H9 (cell line): ENCODE results near the gene RAD50. TPM values are rescaled to one million over a fixed set of nuclear protein-coding genes. Genes with fewer than 3 reads are reported as not detected.

Source experiments
- DNase-seq: peaks from one replicate; pipeline ENCODE4 v3.0.0-alpha.2; 2017
- H2AFZ ChIP-seq: one replicate; pipeline ENCODE4 v1.6.1; 2013; ENCODE audit warnings: mild to moderate bottlenecking, low read length, control low read depth, moderate library complexity
- H2AK5ac ChIP-seq: 2 replicates; pipeline ENCODE4 v1.6.1; 2013; ENCODE audit warnings: low read length, control low read depth, mixed read lengths; ENCODE audit not compliant: insufficient read length
- H2BK120ac ChIP-seq: one replicate; pipeline ENCODE4 v1.6.1; 2013; ENCODE audit warnings: low read depth, mild to moderate bottlenecking, low read length, control low read depth, inconsistent platforms; ENCODE audit not compliant: poor library complexity, severe bottlenecking
- H2BK12ac ChIP-seq: 2 replicates; pipeline ENCODE4 v1.6.1; 2013; ENCODE audit warnings: low read length, control low read depth, mixed read lengths, low read depth; ENCODE audit not compliant: insufficient read length
- H2BK15ac ChIP-seq: 2 replicates; pipeline ENCODE4 v1.6.1; 2013; ENCODE audit warnings: low read depth, low read length, control low read depth
- H2BK20ac ChIP-seq: one replicate; pipeline ENCODE4 v1.6.1; 2013; ENCODE audit warnings: low read depth, mild to moderate bottlenecking, low read length, control low read depth, inconsistent platforms; ENCODE audit not compliant: poor library complexity, severe bottlenecking
- H2BK5ac ChIP-seq: 2 replicates; pipeline ENCODE4 v1.6.1; 2013; ENCODE audit warnings: low read length, control low read depth, mixed read lengths; ENCODE audit not compliant: insufficient read length
- H3K14ac ChIP-seq: 2 replicates; pipeline ENCODE4 v1.6.1; 2013; ENCODE audit warnings: low read length, control low read depth; ENCODE audit not compliant: insufficient read depth
- H3K18ac ChIP-seq: 2 replicates; pipeline ENCODE4 v1.6.1; 2013; ENCODE audit warnings: low read depth, mild to moderate bottlenecking, mixed read lengths, low read length, control low read depth; ENCODE audit not compliant: insufficient read length
- H3K23ac ChIP-seq: 2 replicates; pipeline ENCODE4 v1.6.1; 2013; ENCODE audit warnings: low read length, control low read depth, mixed read lengths, low read depth; ENCODE audit not compliant: insufficient read length
- H3K23me2 ChIP-seq: 2 replicates; pipeline ENCODE4 v1.6.1; 2013; ENCODE audit warnings: low read depth, mild to moderate bottlenecking, mixed read lengths, low read length, control low read depth; ENCODE audit not compliant: insufficient read length, poor library complexity, severe bottlenecking
- H3K27ac ChIP-seq: 2 replicates; pipeline ENCODE4 v1.5.1; 2013; ENCODE audit warnings: low read length, control low read depth, mixed read lengths, low read depth; ENCODE audit not compliant: insufficient read length
- H3K27me3 ChIP-seq: 2 replicates; pipeline ENCODE4 v1.6.1; 2013; ENCODE audit warnings: low read length, control low read depth, inconsistent platforms; ENCODE audit not compliant: insufficient read depth
- H3K4ac ChIP-seq: 2 replicates; pipeline ENCODE4 v1.6.1; 2013; ENCODE audit warnings: low read depth, mild to moderate bottlenecking, control low read depth, inconsistent platforms, low read length, moderate library complexity
- H3K4me1 ChIP-seq: 2 replicates; pipeline ENCODE4 v1.6.1; 2013; ENCODE audit warnings: low read length, control low read depth, inconsistent platforms; ENCODE audit not compliant: insufficient read depth
- H3K4me2 ChIP-seq: 2 replicates; pipeline ENCODE4 v1.6.1; 2013; ENCODE audit warnings: low read length, control low read depth, mixed read lengths; ENCODE audit not compliant: insufficient read length, insufficient read depth
- H3K56ac ChIP-seq: 2 replicates; pipeline ENCODE4 v1.6.1; 2013; ENCODE audit warnings: low read depth, mild to moderate bottlenecking, mixed read lengths, low read length, control low read depth; ENCODE audit not compliant: insufficient read length
- H3K79me1 ChIP-seq: 2 replicates; pipeline ENCODE4 v1.6.1; 2013; ENCODE audit warnings: low read depth, mild to moderate bottlenecking, moderate library complexity, low read length, control low read depth, inconsistent platforms; ENCODE audit not compliant: insufficient read depth, poor library complexity, severe bottlenecking
- H3K79me2 ChIP-seq: 2 replicates; pipeline ENCODE4 v1.6.1; 2013; ENCODE audit warnings: low read length, control low read depth, inconsistent platforms; ENCODE audit not compliant: insufficient read depth
- H3K9ac ChIP-seq: 2 replicates; pipeline ENCODE4 v1.6.1; 2013; ENCODE audit warnings: low read length, control low read depth, mixed read lengths; ENCODE audit not compliant: insufficient read length; ENCODE audit errors: extremely low read depth
- H3K9me3 ChIP-seq: one replicate; pipeline ENCODE4 v1.6.1; 2013; ENCODE audit warnings: low read depth, low read length, inconsistent platforms; ENCODE audit not compliant: control insufficient read depth
- H3T11ph ChIP-seq: one replicate; pipeline ENCODE4 v1.6.1; 2013; ENCODE audit warnings: mild to moderate bottlenecking, low read length, control low read depth, inconsistent platforms
- H4K20me1 ChIP-seq: one replicate; pipeline ENCODE4 v1.6.1; 2013; ENCODE audit not compliant: control insufficient read depth, insufficient read length, insufficient read depth
- H4K5ac ChIP-seq: 2 replicates; pipeline ENCODE4 v1.6.1; 2013; ENCODE audit warnings: low read depth, mild to moderate bottlenecking, mixed read lengths, low read length, control low read depth; ENCODE audit not compliant: insufficient read length
- H4K8ac ChIP-seq: replicated peaks from 2 replicates; pipeline ENCODE4 v1.6.1; 2013; ENCODE audit warnings: low read length, control low read depth, mixed read lengths, low read depth; ENCODE audit not compliant: insufficient read length
- H4K91ac ChIP-seq: 2 replicates; pipeline ENCODE4 v1.6.1; 2013; ENCODE audit warnings: low read depth, mild to moderate bottlenecking, moderate library complexity, mixed read lengths, low read length, control low read depth; ENCODE audit not compliant: insufficient read length
- H3K27ac Mint-ChIP-seq, 3 experiments: 2 replicates in 2 of 3; 3 replicates in 1 of 3; pipeline ENCODE4 v1.8.0; 2020 to 2021; ENCODE audit warnings: mixed read lengths in 3 of 3, mild to moderate bottlenecking in 1 of 3, moderate library complexity in 1 of 3
- H3K27me3 Mint-ChIP-seq: 2 replicates; pipeline ENCODE4 v1.8.0; 2021; ENCODE audit warnings: low read depth, mild to moderate bottlenecking, moderate library complexity, mixed read lengths
- H3K36me3 Mint-ChIP-seq, 3 experiments: 2 replicates in 2 of 3; 3 replicates in 1 of 3; pipeline ENCODE4 v1.8.0; 2020 to 2021; ENCODE audit warnings: low read depth in 3 of 3, mixed read lengths in 3 of 3; ENCODE audit not compliant: insufficient read depth in 1 of 3
- H3K4me1 Mint-ChIP-seq, 2 experiments: 2 replicates each; pipeline ENCODE4 v1.8.0; 2020; ENCODE audit warnings: mixed read lengths in 2 of 2
- H3K4me3 Mint-ChIP-seq, 2 experiments: 2 replicates in 1 of 2; 3 replicates in 1 of 2; pipeline ENCODE4 v1.8.0; 2020 to 2021; ENCODE audit warnings: mild to moderate bottlenecking in 2 of 2, mixed read lengths in 2 of 2, moderate library complexity in 1 of 2
- H3K9me3 Mint-ChIP-seq, 2 experiments: 2 replicates in 1 of 2; 3 replicates in 1 of 2; pipeline ENCODE4 v1.8.0; 2020; ENCODE audit warnings: mild to moderate bottlenecking in 2 of 2, mixed read lengths in 2 of 2, moderate library complexity in 1 of 2
- CTCF ChIP-seq: fragments of 200-600 bp; sonication (generic); conservative IDR thresholded peaks from 3 replicates; pipeline ENCODE4 v1.8.0; 2021; ENCODE audit warnings: antibody characterized with exemption, mild to moderate bottlenecking
- WGBS: extraction: QIAGEN DNeasy Blood & Tissue Kit; methylation state at CpG from one replicate; pipeline ENCODE4 v1.1.7; 2013; ENCODE audit warnings: missing lambda C conversion rate, low lambda C conversion rate, mixed read lengths; ENCODE audit not compliant: insufficient read length; ENCODE audit errors: extremely low coverage; 5-methylcytosine and 5-hydroxymethylcytosine counted together
- total RNA-seq: library from RNA; stranded (reverse); gene quantifications from 2 replicates; pipeline ENCODE4 v1.2.1, GENCODE V29; 2021

RAD50 gene
- total RNA-seq, 1 experiment from 2014 or later = 46.1 TPM

GRCh38 chr5:132608107-132608506, 51.3 kb downstream of the RAD50 start:
- no peak overlapping the region for H3K23ac ChIP-seq
- H3K18ac ChIP-seq = no peak overlapping the region
- Mint-ChIP-seq H3K27me3 (no peaks in the 10 kb centered on the region), H3K27ac (no peak overlapping the region), H3K9me3 (peaks cover 2 to 10% of the 10 kb centered on the region in 2 experiments; a peak in 3 of 5 replicates), H3K4me3 (no peak overlapping the region), H3K36me3 (peaks cover 22 to 81% (median 67%) of the 10 kb centered on the region in 3 experiments), H3K4me1 (no peaks in the 10 kb centered on the region)
- no peak overlapping the region for H2AFZ ChIP-seq
- no peak overlapping the region for H2BK12ac ChIP-seq
- H3K4me2 ChIP-seq = no peak overlapping the region
- no peak overlapping the region for H4K8ac ChIP-seq
- no peak overlapping the region for H3K27ac ChIP-seq
- no peak overlapping the region for H3K14ac ChIP-seq
- no peaks in the 10 kb centered on the region for H3K79me2 ChIP-seq
- DNase-seq = no peak
- no peaks in the 10 kb centered on the region for H4K20me1 ChIP-seq
- H4K5ac ChIP-seq = no peak overlapping the region
- TF ChIP-seq CTCF = no peak
- H3K79me1 ChIP-seq = no peaks in the 10 kb centered on the region
- H2BK120ac ChIP-seq = no peak overlapping the region
- H3K4me1 ChIP-seq = no peaks in the 10 kb centered on the region
- H2BK15ac ChIP-seq = no peak overlapping the region
- H2BK20ac ChIP-seq = no peak overlapping the region
- H3K9ac ChIP-seq = no peak overlapping the region
- no peaks in the 10 kb centered on the region for H3K9me3 ChIP-seq
- H2AK5ac ChIP-seq = no peak overlapping the region
- no peaks in the 10 kb centered on the region for H3K23me2 ChIP-seq
- H3T11ph ChIP-seq = no peak overlapping the region
- no peak overlapping the region for H3K56ac ChIP-seq
- no peaks in the 10 kb centered on the region for H3K27me3 ChIP-seq
- H2BK5ac ChIP-seq = no peak overlapping the region
- H4K91ac ChIP-seq = no peak overlapping the region
- H3K4ac ChIP-seq = no peak overlapping the region
- no CpG with 5 or more reads among the region's 5 CpGs for WGBS
